Non-pigmented ciliary epithelial cell (primary cell): Measurements from ENCODE around the gene POMT1.

Experiments
- DNase-seq: peaks from one replicate; pipeline ENCODE4 v3.0.0-alpha.2; 2010; ENCODE audit warnings: low read depth

Gene POMT1

DNA sequence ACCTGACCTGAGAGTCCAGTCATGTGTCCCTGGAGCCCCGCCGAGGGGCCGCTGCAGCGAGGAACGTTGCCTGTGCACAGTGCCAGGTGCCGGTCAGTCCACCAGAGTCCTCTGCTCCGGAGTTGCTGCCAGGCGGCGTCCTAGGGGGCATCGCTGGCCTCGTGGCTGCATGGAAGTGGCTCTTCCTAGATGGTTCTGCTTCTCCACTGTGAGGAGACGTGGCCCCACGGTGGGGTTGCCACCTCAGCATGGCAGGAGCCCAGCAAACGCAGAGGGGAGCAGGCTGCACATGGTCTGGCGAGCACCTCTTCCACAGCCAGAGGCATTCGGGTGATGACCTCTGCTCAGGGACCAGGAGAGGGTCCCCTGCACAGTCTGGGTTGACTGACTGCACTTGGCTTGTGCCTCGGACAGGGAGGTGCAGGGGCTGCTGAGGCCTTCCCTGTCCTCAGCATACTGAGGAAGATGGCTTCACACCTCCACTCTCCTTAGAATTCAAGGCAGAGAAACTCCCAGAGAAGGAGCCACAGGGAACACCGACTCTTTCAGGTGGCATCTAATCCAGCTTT, 25.9 kb upstream of the POMT1 start:
- DNase-seq = no peak

DNA sequence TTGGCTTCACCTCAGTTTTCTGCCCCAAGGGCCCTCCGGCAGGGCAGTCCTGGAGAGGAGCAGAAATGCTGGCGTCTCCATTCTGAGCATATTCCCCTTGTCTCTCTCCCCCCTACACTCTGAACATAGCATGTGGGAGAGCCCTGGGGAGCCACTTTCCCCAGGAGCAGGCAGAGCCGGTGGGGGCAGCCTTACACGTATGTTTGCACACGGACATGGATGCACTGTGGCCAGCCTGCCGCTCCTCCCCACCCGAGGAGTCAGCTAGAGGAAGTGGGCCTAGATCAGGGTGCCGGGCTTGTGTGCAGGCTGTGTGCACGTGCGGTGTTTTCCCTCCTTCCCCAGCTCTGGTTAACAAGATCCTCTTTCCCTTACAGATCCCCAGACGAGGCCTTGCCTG, 25.4 kb upstream of the POMT1 start:
- DNase-seq = no peak

GRCh38 chr9:131477816-131478419, 24.8 kb upstream of the POMT1 start:
- no peak for DNase-seq

GRCh38 chr9:131478421-131478868, 24.3 kb upstream of the POMT1 start:
- no peak for DNase-seq

- no peak for DNase-seq
These were observed 23.8 kb upstream of the POMT1 start for GRCh38 chr9:131478911-131479310.

- no peak for DNase-seq
These were observed 22.5 kb upstream of the POMT1 start for GRCh38 chr9:131480258-131480657.

- DNase-seq = no peak
These were observed 21.0 kb upstream of the POMT1 start for GRCh38 chr9:131481441-131482342.

- no peak for DNase-seq
These were observed 20.2 kb upstream of the POMT1 start for GRCh38 chr9:131482343-131483006.

DNA sequence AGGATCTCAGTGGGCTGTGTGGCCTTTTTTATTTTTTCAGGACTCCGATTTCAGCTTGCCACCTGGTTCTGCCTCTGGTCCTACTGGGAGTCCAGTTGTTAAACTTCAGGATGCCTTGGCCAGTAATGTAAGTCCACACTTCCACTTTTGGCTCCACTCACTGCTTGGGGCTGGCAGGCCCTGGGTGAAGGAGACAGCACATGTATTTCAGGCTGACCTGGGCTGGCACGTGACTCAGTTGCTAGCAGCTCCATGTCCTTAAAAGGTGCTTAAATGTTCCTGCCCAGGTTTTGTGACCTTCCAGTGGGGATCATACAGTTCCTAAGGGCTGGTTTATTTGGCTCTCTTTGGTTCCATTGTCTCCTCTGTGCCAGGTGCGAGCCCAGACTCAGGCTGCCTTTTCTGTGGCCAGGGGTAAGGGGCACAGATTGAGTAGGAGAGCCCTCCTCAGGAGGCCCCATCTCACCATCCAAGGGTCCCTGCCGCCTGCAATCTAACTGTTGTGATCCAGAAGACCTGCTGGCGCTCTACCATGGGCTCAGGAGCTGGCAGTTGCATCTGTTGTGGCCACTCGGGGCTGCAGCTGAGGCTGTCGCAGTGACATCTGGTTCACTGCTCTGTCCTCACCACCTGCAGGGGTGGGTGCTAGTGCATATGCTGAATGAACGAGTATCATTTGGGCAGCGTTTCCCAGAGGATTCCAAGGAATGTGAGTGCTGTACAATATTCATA, 19.2 kb upstream of the POMT1 start:
- no peak for DNase-seq

- DNase-seq = no peak
These were observed 18.7 kb upstream of the POMT1 start for GRCh38 chr9:131484051-131484445.

- DNase-seq = no peak
These were observed 18.0 kb upstream of the POMT1 start for GRCh38 chr9:131484560-131485185.

DNA sequence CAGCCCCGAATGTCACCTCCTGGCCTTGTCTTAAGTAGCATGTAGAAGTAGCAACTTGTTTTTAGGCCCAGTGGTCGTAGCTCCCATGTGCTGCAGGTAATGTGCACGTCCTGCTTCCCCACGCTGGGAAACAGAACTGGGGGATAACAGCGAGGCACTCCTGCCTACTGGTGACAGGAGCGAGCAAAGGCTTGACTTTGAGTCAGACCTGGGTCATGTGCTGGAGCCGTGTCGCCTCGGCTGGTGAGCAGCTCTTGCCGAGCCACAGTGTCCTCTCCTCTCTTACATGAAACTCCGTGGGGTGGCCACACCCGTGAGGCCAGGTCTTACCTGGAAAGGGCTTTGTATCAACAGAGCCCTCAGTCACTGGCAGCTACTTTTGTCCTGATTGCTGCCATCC, 17.5 kb upstream of the POMT1 start:
- no peak for DNase-seq

- no peak for DNase-seq
These were observed 16.8 kb upstream of the POMT1 start for GRCh38 chr9:131485728-131486422.

GRCh38 chr9:131487001-131487400, 15.7 kb upstream of the POMT1 start:
- no peak for DNase-seq

DNA sequence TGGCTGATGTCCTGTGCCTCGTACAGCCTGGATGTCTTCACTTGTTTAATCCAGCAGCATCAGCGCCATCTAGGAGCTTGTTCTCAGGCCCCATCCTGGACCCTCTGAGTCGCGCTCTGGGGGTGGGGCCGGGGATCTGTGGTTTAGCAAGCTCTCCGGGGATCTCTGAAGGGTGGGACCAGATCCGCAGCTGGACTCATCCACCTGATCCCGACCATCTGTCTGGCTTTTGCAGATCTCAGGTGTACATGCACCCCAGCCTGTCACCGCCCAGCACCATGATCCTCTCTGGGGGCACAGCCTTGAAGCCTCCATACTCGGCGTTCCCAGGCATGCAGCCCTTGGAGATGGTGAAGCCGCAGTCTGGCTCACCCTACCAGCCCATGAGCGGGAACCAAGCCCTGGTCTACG, 15.1 kb upstream of the POMT1 start:
- no peak for DNase-seq

GRCh38 chr9:131490514-131490913, 12.2 kb upstream of the POMT1 start:
- DNase-seq = no peak

DNA sequence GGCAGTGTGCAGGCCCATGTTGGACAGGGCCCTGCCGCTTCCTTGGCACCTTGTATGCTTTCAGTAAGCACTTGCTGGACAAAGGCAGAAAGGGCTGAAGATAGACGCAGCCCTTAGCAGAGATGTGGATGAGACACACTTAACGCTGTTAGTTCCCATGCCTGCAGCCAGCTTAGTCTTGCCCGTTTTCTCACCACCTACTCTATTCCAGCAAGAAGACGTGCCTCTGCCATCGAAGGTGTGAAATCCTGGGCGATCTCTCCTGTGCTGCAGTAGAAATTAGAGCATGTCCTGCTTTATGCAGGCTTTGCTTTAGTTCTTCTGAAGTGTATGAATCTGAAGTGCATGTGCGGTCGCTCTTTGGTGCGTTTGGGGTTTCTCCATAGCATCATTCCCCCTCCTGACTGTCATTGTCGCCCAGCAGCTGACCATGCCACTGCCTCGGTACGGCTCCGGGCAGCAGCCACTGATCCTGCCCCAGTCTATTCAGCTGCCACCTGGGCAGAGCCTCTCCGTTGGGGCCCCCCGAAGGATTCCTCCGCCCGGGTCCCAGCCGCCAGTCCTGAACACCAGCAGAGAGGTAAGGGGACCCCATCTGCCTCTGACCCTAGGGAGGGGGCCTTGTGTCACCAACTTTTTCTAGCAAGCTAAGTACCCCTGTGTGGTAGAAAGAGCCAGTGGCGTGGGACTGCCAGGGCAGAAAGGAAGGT, 11.6 kb upstream of the POMT1 start:
- DNase-seq = no peak

- DNase-seq = no peak
These were observed 10.6 kb upstream of the POMT1 start for GRCh38 chr9:131492070-131492469.

DNA sequence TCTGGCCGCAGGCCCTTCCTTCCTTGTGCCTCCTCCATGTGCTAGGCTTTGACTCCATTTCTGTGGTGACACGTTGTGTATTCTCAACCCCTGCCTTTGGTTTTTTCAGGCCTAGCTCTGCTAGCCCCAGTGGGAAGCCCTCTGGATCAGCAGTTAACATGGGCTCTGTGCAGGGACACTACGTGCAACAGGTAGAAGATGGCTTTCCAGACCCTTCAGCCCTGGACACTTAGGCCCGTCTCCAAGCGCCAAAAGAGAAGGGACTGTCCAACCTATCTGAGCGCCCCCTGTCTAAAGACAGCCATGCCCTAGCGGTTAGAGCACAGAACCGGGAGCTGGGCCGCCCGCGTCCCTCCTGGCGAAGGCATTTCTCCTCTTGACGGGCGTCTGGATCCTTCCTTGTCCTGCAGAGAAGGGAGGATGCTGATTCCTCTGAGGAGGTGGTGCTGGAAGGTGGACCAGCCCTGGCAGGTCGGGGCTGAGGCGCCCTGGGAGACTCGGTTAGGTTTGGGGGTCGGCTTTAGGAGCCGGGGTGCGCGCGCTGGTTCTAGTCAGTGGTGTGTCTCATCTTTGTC, 8.3 kb upstream of the POMT1 start:
- DNase-seq = no peak

GRCh38 chr9:131495785-131496184, 6.9 kb upstream of the POMT1 start:
- no peak for DNase-seq
